GM12864 (cell line): ENCODE measurements around the gene PEX3.
"Not testable (repeated sequence)": the region's sequence is repeated elsewhere in the genome, so short reads cannot be mapped to it uniquely, and the experiment has no call there.

Experiments
- DNase-seq: peaks from one replicate; pipeline ENCODE4 v3.0.0-alpha.2; 2011; ENCODE audit warnings: low read depth
- H3K4me3 ChIP-seq: 2 replicates; pipeline ENCODE4 v1.5.1; 2011; ENCODE audit warnings: mild to moderate bottlenecking, low read depth, low read length, control low read depth
- CTCF ChIP-seq: IDR thresholded peaks from 2 replicates; pipeline ENCODE4 v1.5.1; 2011; ENCODE audit warnings: low read depth, mild to moderate bottlenecking, moderate library complexity, low read length, control low read depth, inconsistent platforms; ENCODE audit errors: missing control alignments

The PEX3 gene

GRCh38 chr6:143449082-143449713, 1.4 kb upstream of the PEX3 start:
- no peak for DNase-seq
- peak overlapping the region; percentile 74 for H3K4me3 ChIP-seq

GRCh38 chr6:143449714-143450452, 722 bp upstream of the PEX3 start:
- peak overlapping the region; percentile 74 for H3K4me3 ChIP-seq
- no peak for TF ChIP-seq CTCF
- peak; percentile 39 for DNase-seq

More at GRCh38 chr6:143449082-143449713, 1.4 kb upstream of the PEX3 start:
- no peak for TF ChIP-seq CTCF

- H3K4me3 ChIP-seq = peak overlapping the region; percentile 74
- DNase-seq = no peak
- no peak for TF ChIP-seq CTCF
Observed at GRCh38 chr6:143451531-143451930, 926 bp downstream of the PEX3 start.

GRCh38 chr6:143457563-143458359, 7.2 kb downstream of the PEX3 start:
- no peak for DNase-seq

GRCh38 chr6:143465546-143465945, 14.9 kb downstream of the PEX3 start:
- no peak overlapping the region for H3K4me3 ChIP-seq
- no peak for DNase-seq
- no peak for TF ChIP-seq CTCF

More at GRCh38 chr6:143457563-143458359, 7.2 kb downstream of the PEX3 start:
- no peak overlapping the region for H3K4me3 ChIP-seq
- TF ChIP-seq CTCF = no peak

GRCh38 chr6:143468026-143468425, 17.4 kb downstream of the PEX3 start:
- no peak for DNase-seq
- TF ChIP-seq CTCF = no peak
- no peak overlapping the region for H3K4me3 ChIP-seq

GRCh38 chr6:143468823-143469222, 18.2 kb downstream of the PEX3 start:
- not testable (repeated sequence) for H3K4me3 ChIP-seq, DNase-seq
